GM23338 (cell line): ENCODE data around the gene VDR.

Experiments used
- TF ChIP-seq, protein P1 (sequence below), 2 experiments: fragments of 200-600 bp in 1 of 2; sonication (generic) in 1 of 2; conservative IDR thresholded peaks; 2 replicates each; pipeline versions ENCODE4 v1.5.1 to v1.6.1; 2016 to 2017; ENCODE audit warnings: antibody characterized with exemption in 2 of 2, low read depth in 2 of 2, mild to moderate bottlenecking in 2 of 2, moderate library complexity in 1 of 2
- TF ChIP-seq, protein P2 (sequence below): IDR thresholded peaks from one replicate; pipeline ENCODE4 v1.6.1; 2018; ENCODE audit warnings: antibody characterized with exemption; ENCODE audit not compliant: unreplicated experiment

DNA sequence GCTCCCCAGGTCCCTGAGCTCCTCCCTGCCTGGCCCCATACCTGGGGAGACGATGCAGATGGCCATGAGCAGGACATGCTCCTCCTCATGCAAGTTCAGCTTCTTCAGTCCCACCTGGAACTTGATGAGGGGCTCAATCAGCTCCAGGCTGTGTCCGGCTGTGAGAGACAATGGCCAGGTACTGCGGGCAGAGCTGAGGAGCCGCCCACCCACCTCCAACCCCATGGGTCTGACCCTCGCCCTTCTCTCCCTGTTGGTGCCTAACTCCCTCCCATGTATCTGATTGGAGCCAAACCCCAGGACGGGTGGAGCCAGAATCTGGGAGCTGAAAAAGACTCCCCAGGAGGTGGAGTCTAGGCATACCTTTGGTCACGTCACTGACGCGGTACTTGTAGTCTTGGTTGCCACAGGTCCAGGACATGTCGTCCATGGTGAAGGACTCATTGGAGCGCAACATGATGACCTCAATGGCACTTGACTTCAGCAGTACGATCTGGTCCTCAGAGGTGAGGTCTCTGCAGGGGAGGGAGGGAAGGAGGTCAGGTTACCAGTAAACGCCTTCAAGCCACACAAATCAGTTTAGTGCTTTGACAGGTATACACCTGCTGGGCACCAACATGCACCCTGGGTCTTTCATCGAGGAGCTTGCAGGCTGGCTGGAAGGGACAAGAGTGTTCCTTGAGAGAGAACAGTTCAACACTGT lies 58.3 kb downstream of the VDR start:
- TF ChIP-seq, protein P1, sequence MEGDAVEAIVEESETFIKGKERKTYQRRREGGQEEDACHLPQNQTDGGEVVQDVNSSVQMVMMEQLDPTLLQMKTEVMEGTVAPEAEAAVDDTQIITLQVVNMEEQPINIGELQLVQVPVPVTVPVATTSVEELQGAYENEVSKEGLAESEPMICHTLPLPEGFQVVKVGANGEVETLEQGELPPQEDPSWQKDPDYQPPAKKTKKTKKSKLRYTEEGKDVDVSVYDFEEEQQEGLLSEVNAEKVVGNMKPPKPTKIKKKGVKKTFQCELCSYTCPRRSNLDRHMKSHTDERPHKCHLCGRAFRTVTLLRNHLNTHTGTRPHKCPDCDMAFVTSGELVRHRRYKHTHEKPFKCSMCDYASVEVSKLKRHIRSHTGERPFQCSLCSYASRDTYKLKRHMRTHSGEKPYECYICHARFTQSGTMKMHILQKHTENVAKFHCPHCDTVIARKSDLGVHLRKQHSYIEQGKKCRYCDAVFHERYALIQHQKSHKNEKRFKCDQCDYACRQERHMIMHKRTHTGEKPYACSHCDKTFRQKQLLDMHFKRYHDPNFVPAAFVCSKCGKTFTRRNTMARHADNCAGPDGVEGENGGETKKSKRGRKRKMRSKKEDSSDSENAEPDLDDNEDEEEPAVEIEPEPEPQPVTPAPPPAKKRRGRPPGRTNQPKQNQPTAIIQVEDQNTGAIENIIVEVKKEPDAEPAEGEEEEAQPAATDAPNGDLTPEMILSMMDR (conservative IDR thresholded peaks at IDR 0.05; ENCODE audit: low read depth in 2 of 2) = no peak
- TF ChIP-seq, protein P2, sequence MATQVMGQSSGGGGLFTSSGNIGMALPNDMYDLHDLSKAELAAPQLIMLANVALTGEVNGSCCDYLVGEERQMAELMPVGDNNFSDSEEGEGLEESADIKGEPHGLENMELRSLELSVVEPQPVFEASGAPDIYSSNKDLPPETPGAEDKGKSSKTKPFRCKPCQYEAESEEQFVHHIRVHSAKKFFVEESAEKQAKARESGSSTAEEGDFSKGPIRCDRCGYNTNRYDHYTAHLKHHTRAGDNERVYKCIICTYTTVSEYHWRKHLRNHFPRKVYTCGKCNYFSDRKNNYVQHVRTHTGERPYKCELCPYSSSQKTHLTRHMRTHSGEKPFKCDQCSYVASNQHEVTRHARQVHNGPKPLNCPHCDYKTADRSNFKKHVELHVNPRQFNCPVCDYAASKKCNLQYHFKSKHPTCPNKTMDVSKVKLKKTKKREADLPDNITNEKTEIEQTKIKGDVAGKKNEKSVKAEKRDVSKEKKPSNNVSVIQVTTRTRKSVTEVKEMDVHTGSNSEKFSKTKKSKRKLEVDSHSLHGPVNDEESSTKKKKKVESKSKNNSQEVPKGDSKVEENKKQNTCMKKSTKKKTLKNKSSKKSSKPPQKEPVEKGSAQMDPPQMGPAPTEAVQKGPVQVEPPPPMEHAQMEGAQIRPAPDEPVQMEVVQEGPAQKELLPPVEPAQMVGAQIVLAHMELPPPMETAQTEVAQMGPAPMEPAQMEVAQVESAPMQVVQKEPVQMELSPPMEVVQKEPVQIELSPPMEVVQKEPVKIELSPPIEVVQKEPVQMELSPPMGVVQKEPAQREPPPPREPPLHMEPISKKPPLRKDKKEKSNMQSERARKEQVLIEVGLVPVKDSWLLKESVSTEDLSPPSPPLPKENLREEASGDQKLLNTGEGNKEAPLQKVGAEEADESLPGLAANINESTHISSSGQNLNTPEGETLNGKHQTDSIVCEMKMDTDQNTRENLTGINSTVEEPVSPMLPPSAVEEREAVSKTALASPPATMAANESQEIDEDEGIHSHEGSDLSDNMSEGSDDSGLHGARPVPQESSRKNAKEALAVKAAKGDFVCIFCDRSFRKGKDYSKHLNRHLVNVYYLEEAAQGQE = no peak
